MM.1S (cell line): Measurements from ENCODE around the gene RBM4.

Experiments
- DNase-seq: peaks from one replicate; pipeline ENCODE4 v3.0.0-alpha.2; 2015
- H2AFZ ChIP-seq: fragments of 300-600 bp; sonication (generic); 2 replicates; pipeline ENCODE4 v1.6.0; 2016; ENCODE audit warnings: antibody characterized with exemption, low read length
- H3F3A ChIP-seq: fragments of 300-600 bp; sonication (generic); 2 replicates; pipeline ENCODE4 v1.6.1; 2016; ENCODE audit warnings: mild to moderate bottlenecking, antibody characterized with exemption, low read length, moderate library complexity, mixed read lengths; ENCODE audit not compliant: insufficient read depth
- H3K27ac ChIP-seq: fragments of 300-600 bp; sonication (generic); 2 replicates; pipeline ENCODE4 v1.5.1; 2016; ENCODE audit warnings: mild to moderate bottlenecking, low read length
- H3K27me3 ChIP-seq: fragments of 300-600 bp; sonication (generic); replicated peaks from 2 replicates; pipeline ENCODE4 v1.6.0; 2016; ENCODE audit warnings: low read length; ENCODE audit not compliant: insufficient read depth
- H3K36me3 ChIP-seq: fragments of 300-600 bp; sonication (generic); replicated peaks from 2 replicates; pipeline ENCODE4 v1.6.1; 2016; ENCODE audit warnings: mild to moderate bottlenecking, low read length, mixed read lengths; ENCODE audit not compliant: insufficient read depth
- H3K4me1 ChIP-seq: fragments of 300-600 bp; sonication (generic); 2 replicates; pipeline ENCODE4 v1.6.1; 2016; ENCODE audit warnings: low read length, mixed read lengths
- H3K4me2 ChIP-seq: fragments of 300-600 bp; sonication (generic); 2 replicates; pipeline ENCODE4 v1.6.0; 2016; ENCODE audit warnings: low read depth, low read length
- H3K4me3 ChIP-seq: fragments of 300-600 bp; sonication (generic); 2 replicates; pipeline ENCODE4 v1.5.1; 2016; ENCODE audit warnings: low read length, mixed read lengths
- H3K79me2 ChIP-seq: fragments of 300-600 bp; sonication (generic); 2 replicates; pipeline ENCODE4 v1.6.1; 2016; ENCODE audit warnings: mixed run types, low read length, mixed read lengths
- H3K9ac ChIP-seq: fragments of 300-600 bp; sonication (generic); 2 replicates; pipeline ENCODE4 v1.6.1; 2016; ENCODE audit warnings: low read length, mixed read lengths
- H3K9me2 ChIP-seq: fragments of 300-600 bp; sonication (generic); replicated peaks from 2 replicates; pipeline ENCODE4 v1.6.1; 2016; ENCODE audit warnings: mild to moderate bottlenecking, low read length, mixed read lengths; ENCODE audit not compliant: insufficient read depth
- H3K9me3 ChIP-seq: fragments of 300-600 bp; sonication (generic); replicated peaks from 2 replicates; pipeline ENCODE4 v1.6.1; 2016; ENCODE audit warnings: mild to moderate bottlenecking, low read length, mixed read lengths; ENCODE audit not compliant: insufficient read depth
- H4K20me1 ChIP-seq: fragments of 300-600 bp; sonication (generic); 2 replicates; pipeline ENCODE4 v1.6.1; 2016; ENCODE audit warnings: mild to moderate bottlenecking, low read length, moderate library complexity, mixed read lengths; ENCODE audit not compliant: insufficient read depth
- CTCF ChIP-seq: fragments of 300-600 bp; sonication (generic); IDR thresholded peaks from 2 replicates; pipeline ENCODE4 v1.5.1; 2016; ENCODE audit warnings: antibody characterized with exemption, low read length, mixed read lengths
- EZH2 ChIP-seq: fragments of 300-600 bp; sonication (generic); optimal IDR thresholded peaks from 2 replicates; pipeline ENCODE3; 2017; ENCODE audit warnings: low read depth, mild to moderate bottlenecking, antibody characterized with exemption, low read length, mixed read lengths
- EZH2phosphoT487 ChIP-seq: fragments of 300-600 bp; sonication (generic); IDR thresholded peaks from 2 replicates; pipeline ENCODE4 v1.6.1; 2018; ENCODE audit warnings: antibody characterized with exemption, low read length

RBM4 gene

GRCh38 chr11:66641834-66642233 lies 3.3 kb downstream of the RBM4 start:
- Histone ChIP-seq H3K9me3 (no peaks in the 10 kb centered on the region), H3K9ac (no peak overlapping the region), H3K79me2 (peaks cover 98% of the 10 kb centered on the region), H3K4me3 (no peak overlapping the region), H2AFZ (no peak overlapping the region), H4K20me1 (peaks cover 58% of the 10 kb centered on the region), H3K4me1 (peaks cover 31% of the 10 kb centered on the region), H3K9me2 (no peaks in the 10 kb centered on the region), H3K27me3 (no peaks in the 10 kb centered on the region), H3K36me3 (peaks cover 41% of the 10 kb centered on the region), H3K27ac (no peak overlapping the region), H3K4me2 (peak overlapping the region; percentile 2; the same call in 1 of the 2 replicates), H3F3A (peaks cover 12% of the 10 kb centered on the region)
- no peak for TF ChIP-seq EZH2phosphoT487
- no peak for TF ChIP-seq CTCF
- TF ChIP-seq EZH2, result no peak
- DNase-seq, result no peak

GRCh38 chr11:66643745-66644437 lies 5.4 kb downstream of the RBM4 start:
- no peak overlapping the region for H3K27ac ChIP-seq
- no peak for DNase-seq
- no peak overlapping the region for H2AFZ ChIP-seq
- no peaks in the 10 kb centered on the region for H3K9me2 ChIP-seq
- no peaks in the 10 kb centered on the region for H3K9me3 ChIP-seq
- peaks cover 23% of the 10 kb centered on the region for H3K4me1 ChIP-seq
- no peak overlapping the region for H3K4me2 ChIP-seq
- no peaks in the 10 kb centered on the region for H3F3A ChIP-seq
- no peak for TF ChIP-seq EZH2phosphoT487
- no peak for TF ChIP-seq EZH2
- no peak for TF ChIP-seq CTCF
- peaks cover 100% of the 10 kb centered on the region for H3K79me2 ChIP-seq
- H4K20me1 ChIP-seq, result peaks cover 62% of the 10 kb centered on the region
- H3K36me3 ChIP-seq, result peaks cover 41% of the 10 kb centered on the region
- no peaks in the 10 kb centered on the region for H3K27me3 ChIP-seq
- H3K4me3 ChIP-seq, result no peak overlapping the region
- H3K9ac ChIP-seq, result no peak overlapping the region

DNA sequence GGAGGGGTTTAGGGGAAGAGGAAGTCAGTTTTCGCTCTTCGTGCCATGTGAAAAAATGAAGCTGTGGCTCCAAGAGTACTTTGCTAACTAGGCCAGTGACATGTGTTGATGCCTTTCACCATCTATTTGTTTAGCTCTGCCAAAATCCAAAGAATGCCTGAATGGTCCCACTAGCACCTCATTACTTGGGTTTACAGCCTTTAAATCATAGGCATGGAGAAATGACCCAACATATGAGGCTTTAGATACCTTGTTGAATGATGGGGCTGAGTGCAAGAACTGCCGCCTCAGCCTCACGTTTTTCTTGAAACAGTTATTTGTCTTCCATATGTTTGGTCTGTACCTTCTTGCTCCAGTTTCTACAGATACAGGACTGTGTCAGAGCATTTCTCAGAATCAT lies 8.3 kb downstream of the RBM4 start:
- no peaks in the 10 kb centered on the region for H3K4me1 ChIP-seq
- H3K4me2 ChIP-seq, result no peak overlapping the region
- H3K9me2 ChIP-seq, result no peaks in the 10 kb centered on the region
- H3K79me2 ChIP-seq, result peaks cover 97% of the 10 kb centered on the region
- H3K4me3 ChIP-seq, result no peak overlapping the region
- no peak overlapping the region for H3K9ac ChIP-seq
- H3K9me3 ChIP-seq, result no peaks in the 10 kb centered on the region
- no peaks in the 10 kb centered on the region for H3F3A ChIP-seq
- H3K36me3 ChIP-seq, result peaks cover 29% of the 10 kb centered on the region
- TF ChIP-seq EZH2, result no peak
- no peak for TF ChIP-seq CTCF
- TF ChIP-seq EZH2phosphoT487, result no peak
- no peaks in the 10 kb centered on the region for H3K27me3 ChIP-seq
- DNase-seq, result no peak
- peaks cover 40% of the 10 kb centered on the region for H4K20me1 ChIP-seq
- H2AFZ ChIP-seq, result no peak overlapping the region
- H3K27ac ChIP-seq, result no peak overlapping the region
